GM18873 (cell line): ENCODE results near the gene PRR13.
"Not testable (repeated sequence)": the region's sequence is repeated elsewhere in the genome, so short reads cannot be mapped to it uniquely, and the experiment has no call there.

Source experiments
- ATAC-seq: cut with Tn5 transposase; IDR thresholded peaks from one replicate; pipeline ENCODE4 v1.9.1; 2021; ENCODE audit warnings: mild to moderate bottlenecking, moderate library complexity, moderate number of reproducible peaks; ENCODE audit not compliant: unreplicated experiment, low FRiP score

PRR13 gene

DNA sequence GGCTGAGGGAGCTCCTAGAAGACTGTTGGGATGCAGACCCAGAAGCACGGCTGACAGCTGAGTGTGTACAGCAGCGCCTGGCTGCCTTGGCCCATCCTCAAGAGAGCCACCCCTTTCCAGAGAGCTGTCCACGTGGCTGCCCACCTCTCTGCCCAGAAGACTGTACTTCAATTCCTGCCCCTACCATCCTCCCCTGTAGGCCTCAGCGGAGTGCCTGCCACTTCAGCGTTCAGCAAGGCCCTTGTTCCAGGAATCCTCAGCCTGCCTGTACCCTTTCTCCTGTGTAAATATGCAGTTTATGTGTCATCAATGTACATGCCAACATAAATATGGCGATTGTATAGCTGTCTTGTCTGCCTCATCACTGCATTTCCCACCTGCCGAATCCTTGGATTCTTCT, 10.3 kb upstream of the PRR13 start:
- ATAC-seq, result no peak

- not testable (repeated sequence) for ATAC-seq
These were observed 6.2 kb upstream of the PRR13 start for GRCh38 chr12:53435326-53435725.

DNA sequence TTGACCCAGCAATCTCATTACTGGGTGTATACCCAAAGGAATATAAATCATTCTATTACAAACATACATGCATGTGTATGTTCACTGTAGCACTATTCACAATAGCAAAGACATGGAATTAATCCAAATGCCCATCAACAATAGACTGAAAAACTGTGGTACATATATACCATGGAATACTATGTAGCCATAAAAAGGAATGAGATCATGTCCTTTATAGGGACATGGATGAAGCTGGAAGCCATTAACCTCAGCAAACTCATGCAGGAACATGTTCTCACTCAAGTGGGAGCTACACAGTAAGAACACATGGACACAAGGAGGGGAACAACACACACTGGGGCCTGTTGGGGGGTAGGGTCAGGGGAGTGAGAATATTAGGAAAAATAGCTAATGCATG, 2.0 kb upstream of the PRR13 start:
- ATAC-seq, result not testable (repeated sequence)

- no peak for ATAC-seq
These were observed 2.4 kb downstream of the PRR13 start for GRCh38 chr12:53443955-53444354.

- not testable (repeated sequence) for ATAC-seq
These were observed 3.2 kb downstream of the PRR13 start for GRCh38 chr12:53444593-53445325.

GRCh38 chr12:53450936-53451335, 9.4 kb downstream of the PRR13 start:
- no peak for ATAC-seq

GRCh38 chr12:53451661-53452158, 10.2 kb downstream of the PRR13 start, which contains the start of gene PCBP2:
Gene PCBP2 (plus strand): TSS chr12:53452102. CDS start chr12:53454801, 2,699 bp downstream.
- ATAC-seq, result peak; percentile 95

DNA sequence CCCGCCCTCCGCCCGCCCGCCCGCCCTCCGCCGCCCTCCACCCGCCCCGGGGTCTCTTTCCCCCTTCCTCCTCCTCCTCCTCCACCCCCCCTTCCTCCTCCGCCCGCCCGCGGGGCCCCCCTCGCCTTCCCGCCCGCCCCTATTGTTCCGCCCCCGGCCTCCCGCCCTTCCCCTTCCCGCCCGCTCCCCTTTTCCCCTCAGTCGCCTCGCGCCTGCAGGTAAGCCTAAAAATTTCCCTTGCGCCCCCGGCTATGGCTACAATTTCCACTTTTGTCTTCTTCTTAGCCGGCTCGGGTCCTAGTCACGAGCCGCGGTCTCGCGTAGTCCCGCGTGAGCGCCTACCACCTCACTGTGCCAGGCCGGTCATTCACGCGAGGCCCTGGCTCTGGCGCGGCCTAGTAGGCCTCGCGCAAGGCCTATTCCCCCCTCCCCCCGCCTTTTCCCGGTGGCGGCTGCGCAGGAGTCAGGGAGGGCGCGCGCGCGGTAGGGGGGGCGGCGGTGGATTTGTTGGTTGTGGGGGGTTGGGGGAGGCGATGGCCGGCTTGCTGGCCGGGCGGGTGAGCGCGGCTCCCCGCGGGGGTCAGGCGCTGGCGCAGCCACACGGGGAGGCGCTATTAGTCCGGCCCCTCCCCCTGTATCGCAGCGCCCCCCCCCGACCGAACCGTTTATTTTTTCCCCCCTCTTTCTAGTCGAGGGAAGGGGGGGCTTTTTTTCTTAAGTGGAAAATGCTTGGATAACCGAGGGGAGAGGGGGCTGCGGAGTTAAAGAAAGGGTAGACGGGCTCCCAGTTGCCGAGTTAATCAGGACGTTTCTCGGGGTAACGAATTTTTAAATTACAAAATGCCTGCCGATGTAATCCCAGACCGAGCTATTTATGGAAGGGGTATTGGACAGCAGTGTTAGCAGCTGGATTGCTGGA, 10.9 kb downstream of the PRR13 start:
- ATAC-seq, result no peak

DNA sequence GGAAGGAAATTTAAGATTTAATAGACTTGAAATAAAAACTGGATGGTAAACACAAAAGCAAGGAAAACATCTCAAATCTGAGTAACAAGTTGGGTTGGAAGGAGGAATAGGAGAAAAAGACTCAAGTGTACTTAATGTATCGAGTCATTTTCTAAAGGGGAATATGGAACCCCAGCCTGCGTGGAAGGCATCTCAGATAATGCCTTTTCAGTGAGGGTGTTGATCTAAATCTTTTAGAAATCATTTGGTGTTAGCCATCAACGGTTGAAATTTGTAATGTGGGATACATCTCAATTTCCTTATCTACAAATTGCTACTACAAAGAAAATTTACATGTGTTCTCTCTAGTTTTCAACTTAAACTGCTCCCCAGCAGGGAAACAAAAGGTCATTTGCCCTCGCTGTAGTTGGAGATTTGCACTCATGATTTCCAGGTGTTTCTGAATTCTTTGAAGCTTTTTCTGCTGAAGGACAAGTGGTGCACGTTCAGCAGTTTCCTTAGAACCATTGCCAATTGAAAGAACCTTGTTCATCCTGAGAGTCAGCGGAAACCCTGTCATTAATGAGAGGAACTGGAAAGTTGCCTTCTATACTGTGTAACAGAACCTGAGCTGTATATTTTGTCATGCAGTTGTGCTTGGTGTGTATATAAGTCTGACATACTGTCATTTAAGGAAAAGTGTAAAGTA, 12.6 kb downstream of the PRR13 start:
- no peak for ATAC-seq

DNA sequence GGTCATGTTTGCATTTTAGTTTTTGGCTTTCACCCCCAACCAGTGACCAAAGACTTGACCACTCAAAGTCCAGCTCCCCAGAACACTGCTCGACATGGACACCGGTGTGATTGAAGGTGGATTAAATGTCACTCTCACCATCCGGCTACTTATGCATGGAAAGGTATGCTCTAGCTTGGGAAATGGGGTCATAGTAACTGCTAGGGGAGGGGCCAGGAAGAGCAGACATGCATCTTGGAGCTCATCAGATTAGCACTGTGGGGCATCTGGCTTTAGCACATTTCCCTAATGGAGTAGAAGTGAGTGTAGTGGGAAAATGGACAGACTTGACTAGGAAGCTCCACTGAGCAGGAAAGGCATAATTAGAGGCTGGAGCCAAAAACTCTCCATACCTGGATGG, 13.2 kb downstream of the PRR13 start:
- no peak for ATAC-seq

- no peak for ATAC-seq
These were observed 15.3 kb downstream of the PRR13 start for GRCh38 chr12:53456654-53457366.

- ATAC-seq, result no peak
These were observed 17.6 kb downstream of the PRR13 start for GRCh38 chr12:53459097-53459496.

DNA sequence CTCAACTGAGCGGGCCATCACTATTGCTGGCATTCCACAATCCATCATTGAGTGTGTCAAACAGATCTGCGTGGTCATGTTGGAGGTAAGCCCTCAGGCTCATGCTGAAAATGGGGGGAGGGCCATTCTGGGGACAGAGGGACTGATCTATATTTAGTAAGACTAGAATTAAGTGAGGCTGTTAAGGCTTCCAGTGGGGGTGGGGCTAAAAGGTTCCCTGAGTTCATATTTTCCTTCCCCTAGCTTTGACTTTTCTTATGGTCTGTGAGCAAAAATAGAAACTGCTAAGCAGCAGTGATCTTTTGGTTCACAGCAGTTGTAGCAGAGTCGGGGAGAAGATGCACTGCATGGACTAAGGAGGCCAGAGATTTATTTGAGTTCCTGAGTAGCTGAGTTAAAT, 19.5 kb downstream of the PRR13 start:
- ATAC-seq, result no peak

- ATAC-seq, result no peak
These were observed 20.1 kb downstream of the PRR13 start for GRCh38 chr12:53461591-53461990.

DNA sequence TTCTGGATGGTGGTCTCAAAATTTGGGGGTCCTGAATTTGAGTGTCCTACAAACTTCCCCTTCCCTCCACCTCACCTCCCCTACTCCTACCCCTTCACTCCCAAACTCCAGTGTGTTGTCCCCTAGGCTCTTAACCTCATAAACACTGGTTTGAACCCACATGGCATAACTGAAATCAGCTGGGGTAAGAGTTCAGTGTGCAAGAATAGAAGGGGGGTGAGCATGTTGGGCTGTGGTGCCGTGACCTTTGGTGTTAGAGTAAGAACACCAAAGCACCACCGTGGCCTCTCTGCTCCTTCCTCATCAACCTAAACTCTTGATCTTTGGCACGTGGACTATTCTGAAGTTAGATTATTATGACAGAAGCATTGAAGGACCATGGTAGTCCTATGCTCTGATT, 21.4 kb downstream of the PRR13 start:
- no peak for ATAC-seq

DNA sequence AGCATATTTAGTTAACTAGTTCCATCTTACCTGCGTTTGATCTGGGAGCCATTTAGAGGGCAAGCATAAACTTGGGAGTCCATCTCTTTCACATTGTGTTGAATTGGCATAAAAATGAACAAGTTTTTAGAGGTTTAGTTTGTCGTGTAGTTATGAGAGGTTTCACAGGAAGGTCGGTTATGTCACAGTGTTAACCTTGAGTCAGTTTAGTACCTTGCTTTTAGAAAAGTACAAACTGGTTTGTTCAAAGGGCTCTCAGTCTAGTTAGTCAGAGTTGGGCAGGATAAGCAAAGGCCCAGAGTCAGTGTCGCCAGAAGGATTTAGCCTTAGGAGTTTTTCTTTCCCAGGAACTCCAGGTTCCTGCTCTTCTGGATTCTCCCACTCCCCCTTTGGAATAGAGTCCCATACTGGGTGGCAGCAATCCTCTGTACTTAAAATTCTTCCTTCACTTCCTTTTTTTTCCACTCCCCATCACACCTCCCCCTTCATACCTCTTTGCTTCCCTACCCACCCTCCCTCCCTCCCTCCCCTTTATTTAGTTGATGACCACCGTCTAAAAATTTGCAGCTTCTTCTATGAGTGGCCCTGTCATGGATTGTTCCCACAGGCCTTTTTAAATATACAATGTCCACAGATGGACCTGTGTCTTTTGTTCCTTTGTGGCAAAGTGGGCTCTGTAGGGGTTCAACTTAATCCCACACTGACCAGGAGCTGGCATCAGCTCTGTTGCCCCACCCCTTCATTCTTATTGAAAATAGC, 22.4 kb downstream of the PRR13 start:
- no peak for ATAC-seq

GRCh38 chr12:53464685-53465418, 23.3 kb downstream of the PRR13 start:
- ATAC-seq, result no peak

GRCh38 chr12:53465679-53466078, 24.1 kb downstream of the PRR13 start:
- no peak for ATAC-seq

DNA sequence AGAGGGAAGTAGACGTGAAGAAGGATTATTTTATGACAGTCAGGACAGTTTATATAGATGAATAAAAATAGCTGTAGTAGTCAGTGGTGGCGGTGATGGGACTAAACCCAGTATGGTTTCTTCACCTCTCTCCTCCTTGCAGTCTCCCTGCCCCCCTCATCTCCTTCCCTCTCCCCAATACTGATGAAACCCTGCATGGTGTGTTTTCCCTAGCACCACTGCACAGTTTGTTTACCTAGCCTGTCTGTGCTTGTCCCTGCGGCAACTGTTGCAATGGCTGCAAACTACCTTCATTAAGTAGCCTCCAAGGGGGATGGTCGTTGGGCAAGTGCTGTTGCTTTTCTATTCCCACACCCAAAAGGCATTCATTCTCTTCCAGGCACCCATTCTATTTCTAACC, 25.1 kb downstream of the PRR13 start:
- no peak for ATAC-seq
